GM21390 (cell line): ENCODE measurements around the gene SEZ6L.

Experiments used
- ATAC-seq: cut with Tn5 transposase; IDR thresholded peaks from one replicate; pipeline ENCODE4 v1.9.1; 2021; ENCODE audit not compliant: unreplicated experiment

SEZ6L gene

DNA sequence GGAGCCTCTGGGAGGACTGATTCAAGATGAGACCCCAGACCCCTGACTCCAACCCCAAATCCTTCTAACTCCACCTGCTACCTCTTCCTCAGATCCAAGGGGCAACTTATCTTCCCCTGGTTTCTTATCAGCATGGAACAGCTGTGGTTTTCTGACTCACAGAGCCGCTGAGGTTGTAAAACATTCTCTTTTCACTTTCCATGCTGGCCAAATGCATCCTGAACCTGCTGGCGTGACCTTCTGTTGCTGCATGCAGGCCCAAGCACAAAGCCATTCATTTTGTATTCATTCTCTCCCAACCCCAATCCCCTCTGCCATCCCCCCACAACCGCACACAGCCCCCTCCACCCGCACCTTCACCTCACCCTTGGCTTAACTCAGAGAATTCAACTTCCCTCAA is 70.3 kb downstream of the SEZ6L start:
- no peak for ATAC-seq

GRCh38 chr22:26241361-26241760 is 72.1 kb downstream of the SEZ6L start:
- no peak for ATAC-seq

DNA sequence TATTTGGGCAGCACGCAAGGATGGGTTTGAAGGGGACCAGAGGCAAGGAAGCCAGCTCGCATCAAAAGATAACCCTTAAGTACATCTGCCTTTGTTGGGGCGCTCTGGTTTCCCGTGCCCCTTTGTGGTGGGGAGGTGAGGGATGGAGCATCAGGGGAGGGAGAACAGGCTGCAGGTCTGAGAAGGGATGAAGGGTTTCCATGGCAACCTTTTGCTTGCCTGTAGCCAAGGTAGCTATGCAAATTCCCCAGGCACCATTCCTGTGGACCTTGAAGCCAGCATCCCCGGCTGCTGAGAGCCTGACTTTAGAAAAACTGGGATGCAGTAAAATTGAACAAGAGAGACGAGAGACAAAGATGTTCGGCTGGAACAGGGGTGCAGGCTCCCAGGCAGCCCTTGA is 75.7 kb downstream of the SEZ6L start:
- ATAC-seq: no peak

GRCh38 chr22:26246552-26246951 is 77.3 kb downstream of the SEZ6L start:
- ATAC-seq: no peak

DNA sequence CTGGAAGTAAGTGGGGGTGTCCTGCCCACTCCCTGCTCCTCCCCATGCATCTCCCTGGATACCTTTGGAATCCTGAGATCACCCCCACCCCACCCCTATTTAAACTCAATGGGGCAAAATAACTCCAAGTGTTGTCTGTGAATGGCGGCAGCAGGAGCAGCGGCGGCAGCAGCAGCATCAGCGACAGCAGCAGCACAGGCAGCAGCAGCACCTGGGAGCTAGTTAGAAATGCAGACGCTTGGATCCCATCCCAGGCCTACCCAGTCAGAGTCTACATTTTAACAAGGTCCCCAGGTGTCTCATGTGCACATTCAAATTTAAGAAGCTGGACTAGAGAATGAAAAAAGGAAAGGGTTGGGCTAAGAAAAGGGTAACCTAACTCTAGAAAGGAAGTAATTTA is 82.6 kb downstream of the SEZ6L start:
- no peak for ATAC-seq

DNA sequence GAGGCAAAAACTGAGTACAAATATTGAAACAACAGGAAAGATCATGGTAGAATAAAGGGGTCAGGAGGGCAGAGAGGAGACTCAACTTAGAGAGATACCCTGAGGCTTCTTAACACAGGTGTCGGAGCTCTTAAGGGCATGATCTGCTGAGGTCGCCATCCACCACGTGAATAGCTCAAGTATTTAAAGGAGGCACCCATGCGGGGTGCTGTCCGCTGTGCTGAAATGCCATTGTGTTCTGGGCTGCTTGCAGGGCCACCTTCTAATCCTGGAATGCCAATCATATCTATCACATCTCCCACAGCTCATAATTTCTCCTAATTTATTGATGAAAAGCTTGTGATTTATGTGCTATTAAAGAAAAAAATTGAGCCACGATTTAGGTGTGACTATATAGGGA is 90.2 kb downstream of the SEZ6L start:
- no peak for ATAC-seq

DNA sequence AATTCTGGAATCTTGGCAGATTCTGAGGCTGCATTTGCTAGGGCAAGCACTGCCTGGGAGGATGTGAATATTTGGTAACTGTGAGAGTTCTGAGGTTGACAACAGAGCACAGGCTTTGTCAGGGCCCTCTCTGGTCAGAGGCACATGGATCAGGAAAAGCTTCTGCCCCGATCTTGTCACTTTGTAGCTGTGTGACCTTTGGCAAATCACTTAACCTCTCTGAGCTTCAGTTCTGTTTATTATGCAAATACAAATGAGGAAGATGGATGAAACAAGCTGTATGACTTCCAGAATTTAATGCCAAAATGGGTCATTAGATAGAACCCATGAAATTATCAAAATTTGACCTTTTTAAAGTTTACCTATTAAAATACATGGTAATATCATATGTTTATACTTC is 94.9 kb downstream of the SEZ6L start:
- no peak for ATAC-seq

DNA sequence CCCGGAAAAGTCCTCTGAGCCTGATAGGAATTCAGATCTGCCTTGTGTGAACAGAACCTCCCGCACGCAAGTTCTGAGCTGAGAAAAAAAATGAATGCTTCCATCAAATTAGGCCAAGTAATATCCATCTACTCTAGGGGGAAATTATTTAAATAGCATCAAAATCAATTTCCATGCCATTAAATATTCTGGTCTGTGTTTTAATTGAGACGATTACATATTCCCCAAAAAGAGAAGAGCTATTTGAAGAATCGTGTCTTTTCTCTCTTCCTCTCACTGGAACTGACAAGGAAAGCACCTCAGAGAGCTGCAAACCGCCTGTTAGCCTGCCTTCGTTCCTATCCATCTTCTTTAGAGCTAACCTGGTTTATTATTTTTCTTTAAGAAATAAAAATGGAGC is 96.0 kb downstream of the SEZ6L start:
- ATAC-seq: no peak

- ATAC-seq: no peak
Observed at GRCh38 chr22:26265909-26266308, 96.6 kb downstream of the SEZ6L start.

DNA sequence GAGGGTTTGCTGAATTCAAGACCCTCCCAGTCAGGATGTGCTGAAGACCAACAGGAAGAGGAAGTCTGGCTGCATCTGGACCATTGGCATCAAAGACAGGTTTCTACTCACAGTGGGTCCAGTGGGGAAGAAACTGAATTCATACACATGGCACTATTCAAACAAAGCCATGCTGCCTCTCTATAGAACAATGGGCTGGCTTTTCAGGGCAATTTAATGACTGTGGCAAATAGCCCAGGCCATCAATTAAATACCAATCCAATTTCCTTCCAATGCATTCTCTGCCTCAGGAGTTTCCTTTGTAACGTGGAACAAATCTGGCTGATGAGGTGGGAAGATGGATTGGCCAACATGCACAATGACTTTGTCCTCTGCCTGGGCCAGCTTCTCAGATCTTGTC is 98.6 kb downstream of the SEZ6L start:
- ATAC-seq: no peak

GRCh38 chr22:26269572-26269971 is 100.3 kb downstream of the SEZ6L start:
- ATAC-seq: no peak

DNA sequence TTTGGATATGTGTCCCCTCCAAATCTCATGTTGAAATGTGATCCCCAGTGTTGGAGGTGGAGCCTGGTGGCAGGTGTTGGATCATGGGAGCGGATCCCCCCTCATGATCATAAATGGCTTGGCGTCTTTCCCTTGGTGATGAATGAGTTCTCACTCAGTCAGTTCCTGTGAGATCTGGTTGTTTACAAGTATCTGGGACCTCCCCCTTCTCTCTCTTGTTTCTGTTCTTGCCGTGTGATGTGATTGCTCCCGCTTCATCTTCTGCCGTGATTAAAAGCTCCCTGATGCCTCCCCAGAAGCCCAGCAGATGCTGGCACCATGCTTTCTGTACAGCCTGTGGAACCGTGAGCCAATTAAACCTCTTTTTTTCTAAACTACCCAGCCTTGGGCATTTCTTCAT is 102.2 kb downstream of the SEZ6L start:
- no peak for ATAC-seq

GRCh38 chr22:26273011-26273675 is 103.9 kb downstream of the SEZ6L start:
- no peak for ATAC-seq

- no peak for ATAC-seq
Observed at GRCh38 chr22:26276529-26277160, 107.4 kb downstream of the SEZ6L start.

DNA sequence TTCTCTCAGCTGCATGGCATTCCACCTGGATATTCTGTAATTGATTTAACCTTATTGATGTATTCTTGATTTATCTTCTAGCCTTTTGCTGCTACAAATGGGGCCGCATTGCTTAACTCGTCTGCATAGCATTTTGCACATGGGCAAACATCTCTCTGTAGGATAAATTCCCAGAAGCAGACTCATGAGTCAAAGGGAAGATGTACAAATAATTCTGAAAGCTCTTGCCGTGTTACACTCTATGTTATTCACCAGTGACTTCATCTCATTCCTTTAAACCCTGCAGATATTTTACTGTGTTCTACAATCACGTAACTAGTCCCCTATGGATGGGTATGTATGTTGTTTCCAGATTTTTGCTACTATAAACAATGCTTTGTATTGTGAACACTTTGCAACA is 112.7 kb downstream of the SEZ6L start:
- no peak for ATAC-seq

- no peak for ATAC-seq
Observed at GRCh38 chr22:26283330-26283729, 114.1 kb downstream of the SEZ6L start.

GRCh38 chr22:26285632-26286031 is 116.4 kb downstream of the SEZ6L start:
- no peak for ATAC-seq

GRCh38 chr22:26286091-26286820 is 117.0 kb downstream of the SEZ6L start:
- ATAC-seq: no peak

GRCh38 chr22:26287382-26288225 is 118.3 kb downstream of the SEZ6L start:
- no peak for ATAC-seq

- no peak for ATAC-seq
Observed at GRCh38 chr22:26289611-26290101, 120.4 kb downstream of the SEZ6L start.

DNA sequence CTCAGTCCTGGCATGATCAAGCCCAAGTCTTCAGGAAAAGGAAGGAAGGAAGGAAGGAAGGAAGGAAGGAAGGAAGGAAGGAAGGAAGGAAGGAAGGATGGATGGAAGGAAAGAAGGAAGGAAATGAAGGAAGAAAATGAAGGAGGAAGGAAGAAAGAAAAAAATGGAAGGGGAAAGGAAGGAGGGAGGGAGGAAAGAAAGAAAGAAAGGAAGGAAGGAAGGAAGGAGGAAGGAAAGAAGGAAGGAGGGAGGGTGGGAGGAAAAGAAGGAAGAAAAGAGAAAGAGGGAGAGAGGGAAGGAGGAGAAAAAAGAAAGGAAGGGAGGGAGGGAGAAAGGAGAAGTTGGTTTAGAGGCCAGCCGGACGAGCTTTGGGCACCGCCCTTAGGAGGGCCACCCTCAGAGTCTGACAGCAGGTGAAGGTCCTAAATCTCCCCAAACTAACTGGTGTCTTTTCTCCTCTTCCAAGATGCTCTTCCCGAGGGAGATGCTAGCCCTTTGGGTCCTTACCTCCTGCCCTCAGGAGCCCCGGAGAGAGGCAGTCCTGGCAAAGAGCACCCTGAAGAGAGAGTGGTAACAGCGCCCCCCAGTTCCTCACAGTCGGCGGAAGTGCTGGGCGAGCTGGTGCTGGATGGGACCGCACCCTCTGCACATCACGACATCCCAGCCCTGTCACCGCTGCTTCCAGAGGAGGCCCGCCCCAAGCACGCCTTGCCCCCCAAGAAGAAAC is 122.8 kb downstream of the SEZ6L start:
- no peak for ATAC-seq
